Glutamatergic neuron (in vitro differentiated cells): Measurements from ENCODE around the gene CAPN9. TPM values are rescaled to one million over a fixed set of nuclear protein-coding genes. Genes with fewer than 3 reads are reported as not detected.

Experiments used
- DNase-seq: peaks from one replicate; pipeline ENCODE4 v3.0.0; 2022
- H3K27ac Mint-ChIP-seq: one replicate; pipeline ENCODE4 v1.8.0; 2020; ENCODE audit warnings: mild to moderate bottlenecking, mixed read lengths, inconsistent platforms; ENCODE audit not compliant: unreplicated experiment
- H3K27me3 Mint-ChIP-seq: one replicate; pipeline ENCODE4 v1.8.0; 2020; ENCODE audit warnings: mild to moderate bottlenecking, moderate library complexity, mixed read lengths, inconsistent platforms; ENCODE audit not compliant: unreplicated experiment
- H3K36me3 Mint-ChIP-seq: one replicate; pipeline ENCODE4 v1.8.0; 2020; ENCODE audit warnings: mild to moderate bottlenecking, mixed read lengths, inconsistent platforms; ENCODE audit not compliant: unreplicated experiment
- H3K4me1 Mint-ChIP-seq: one replicate; pipeline ENCODE4 v1.8.0; 2020; ENCODE audit warnings: mild to moderate bottlenecking, low read depth, mixed read lengths, inconsistent platforms; ENCODE audit not compliant: unreplicated experiment
- H3K4me3 Mint-ChIP-seq: one replicate; pipeline ENCODE4 v1.8.0; 2020; ENCODE audit warnings: mild to moderate bottlenecking, mixed read lengths, inconsistent platforms; ENCODE audit not compliant: unreplicated experiment
- H3K9me3 Mint-ChIP-seq: one replicate; pipeline ENCODE4 v1.8.0; 2020; ENCODE audit warnings: mild to moderate bottlenecking, moderate library complexity, mixed read lengths, inconsistent platforms; ENCODE audit not compliant: unreplicated experiment
- CTCF ChIP-seq: fragments of 200-600 bp; sonication (generic); IDR thresholded peaks from one replicate; pipeline ENCODE4 v1.5.0; 2021; ENCODE audit not compliant: partially characterized antibody, unreplicated experiment
- total RNA-seq: library from RNA; stranded (reverse); fragmentation: NEBNext Ultra II Directional; extraction: Animal tissue kit (Norgen Biotek cat#: 25700); gene quantifications from one replicate; pipeline ENCODE4 v1.2.1, GENCODE V29; 2021; ENCODE audit not compliant: unreplicated experiment

CAPN9 gene
- total RNA-seq, 1 donor from 2014 or later, result not detected

- TF ChIP-seq CTCF, result no peak
- no peak for DNase-seq
- H3K27me3 Mint-ChIP-seq, result peaks cover 4% of the 10 kb centered on the region
- H3K27ac Mint-ChIP-seq, result no peak overlapping the region
- H3K4me3 Mint-ChIP-seq, result no peak overlapping the region
- peaks cover 11% of the 10 kb centered on the region for H3K36me3 Mint-ChIP-seq
- H3K9me3 Mint-ChIP-seq, result peaks cover 3% of the 10 kb centered on the region
- H3K4me1 Mint-ChIP-seq, result peaks cover under 1% of the 10 kb centered on the region
Observed at GRCh38 chr1:230739564-230740290, 7.5 kb upstream of the CAPN9 start.

GRCh38 chr1:230743899-230744298 is 3.3 kb upstream of the CAPN9 start:
- Mint-ChIP-seq H3K27me3 (peaks cover 4% of the 10 kb centered on the region), H3K9me3 (peaks cover 3% of the 10 kb centered on the region), H3K4me3 (no peak overlapping the region), H3K36me3 (no peaks in the 10 kb centered on the region), H3K4me1 (peaks cover 8% of the 10 kb centered on the region), H3K27ac (peak overlapping the region; percentile 28)
- no peak for TF ChIP-seq CTCF
- DNase-seq, result no peak

GRCh38 chr1:230744382-230744781 is 2.8 kb upstream of the CAPN9 start:
- H3K27ac Mint-ChIP-seq, result no peak overlapping the region
- no peaks in the 10 kb centered on the region for H3K36me3 Mint-ChIP-seq
- no peak overlapping the region for H3K4me3 Mint-ChIP-seq
- H3K4me1 Mint-ChIP-seq, result peaks cover 8% of the 10 kb centered on the region
- no peak for DNase-seq
- H3K27me3 Mint-ChIP-seq, result peaks cover 4% of the 10 kb centered on the region
- TF ChIP-seq CTCF, result no peak
- peaks cover 3% of the 10 kb centered on the region for H3K9me3 Mint-ChIP-seq

- Mint-ChIP-seq H3K36me3 (no peaks in the 10 kb centered on the region), H3K27ac (peak overlapping the region; percentile 55), H3K9me3 (peaks cover 5% of the 10 kb centered on the region), H3K4me3 (no peak overlapping the region), H3K27me3 (peaks cover 3% of the 10 kb centered on the region), H3K4me1 (peaks cover 12% of the 10 kb centered on the region)
- TF ChIP-seq CTCF, result no peak
- no peak for DNase-seq
Observed at GRCh38 chr1:230745071-230745470, 2.1 kb upstream of the CAPN9 start.

GRCh38 chr1:230746617-230747016 is 571 bp upstream of the CAPN9 start:
- no peak for TF ChIP-seq CTCF
- H3K4me1 Mint-ChIP-seq, result peaks cover 22% of the 10 kb centered on the region
- peaks cover 4% of the 10 kb centered on the region for H3K9me3 Mint-ChIP-seq
- H3K27me3 Mint-ChIP-seq, result no peaks in the 10 kb centered on the region
- no peaks in the 10 kb centered on the region for H3K36me3 Mint-ChIP-seq
- peak overlapping the region; percentile 28 for H3K27ac Mint-ChIP-seq
- no peak for DNase-seq
- no peak overlapping the region for H3K4me3 Mint-ChIP-seq
